Smooth muscle cell (in vitro differentiated cells): Measurements from ENCODE around the gene GSTM3. TPM values are rescaled to one million over a fixed set of nuclear protein-coding genes. Genes with fewer than 3 reads are reported as not detected.
"Not testable (repeated sequence)": the region's sequence is repeated elsewhere in the genome, so short reads cannot be mapped to it uniquely, and the experiment has no call there.

Experiments used
- DNase-seq: peaks from one replicate; lab custom pipeline; 2025; ENCODE audit not compliant: unreplicated experiment; lab: John Stamatoyannopoulos, UW
- H2AFZ ChIP-seq: fragments of 200-600 bp; sonication (generic); 2 replicates; pipeline ENCODE4 v1.6.0; 2016; ENCODE audit warnings: antibody characterized with exemption, low read depth, mild to moderate bottlenecking
- H3F3A ChIP-seq: fragments of 200-600 bp; sonication (generic); 2 replicates; pipeline ENCODE4 v1.6.0; 2017; ENCODE audit warnings: antibody characterized with exemption, low read depth
- H3K27ac ChIP-seq: fragments of 200-600 bp; sonication (generic); 2 replicates; pipeline ENCODE4 v1.5.1; 2016; ENCODE audit warnings: low read depth, mild to moderate bottlenecking
- H3K27me3 ChIP-seq: fragments of 200-600 bp; sonication (generic); 2 replicates; pipeline ENCODE4 v1.6.1; 2016; ENCODE audit warnings: low read depth, mild to moderate bottlenecking
- H3K36me3 ChIP-seq: fragments of 200-600 bp; sonication (generic); 2 replicates; pipeline ENCODE4 v1.5.1; 2016; ENCODE audit warnings: low read depth
- H3K4me1 ChIP-seq: fragments of 200-600 bp; sonication (generic); 2 replicates; pipeline ENCODE4 v1.5.1; 2016; ENCODE audit warnings: low read depth
- H3K4me2 ChIP-seq: fragments of 200-600 bp; sonication (generic); 2 replicates; pipeline ENCODE4 v1.6.0; 2016; ENCODE audit warnings: mild to moderate bottlenecking
- H3K4me3 ChIP-seq: fragments of 200-600 bp; sonication (generic); 2 replicates; pipeline ENCODE4 v1.5.1; 2016; ENCODE audit warnings: mild to moderate bottlenecking
- H3K79me2 ChIP-seq: fragments of 200-600 bp; sonication (generic); 2 replicates; pipeline ENCODE4 v1.6.0; 2016; ENCODE audit warnings: low read depth, mild to moderate bottlenecking
- H3K9ac ChIP-seq: fragments of 200-600 bp; sonication (generic); 2 replicates; pipeline ENCODE4 v1.6.0; 2016; ENCODE audit warnings: low read depth
- H3K9me3 ChIP-seq: fragments of 200-600 bp; sonication (generic); replicated peaks from 2 replicates; pipeline ENCODE4 v1.5.1; 2016; ENCODE audit warnings: low read depth
- H4K20me1 ChIP-seq: fragments of 200-600 bp; sonication (generic); 2 replicates; pipeline ENCODE4 v1.6.0; 2016; ENCODE audit warnings: low read depth
- WGBS: methylation state at CpG from one replicate; pipeline ENCODE4 v1.1.7; 2016; ENCODE audit warnings: low lambda C conversion rate; 5-methylcytosine and 5-hydroxymethylcytosine counted together
- polyA plus RNA-seq: library from polyadenylated mRNA; unstranded; fragments of >200 nt; fragmentation: Nextera tagmentation; extraction: Ambion mirVana; gene quantifications from 2 replicates; pipeline ENCODE4 v1.2.1, GENCODE V29; 2016
- total RNA-seq: library from RNA; depleted of rRNA; stranded (reverse); fragments of >200 nt; gene quantifications from 2 replicates; pipeline ENCODE4 v1.2.3, GENCODE V29; 2014
- TF ChIP-seq, protein P1 (sequence below): fragments of 200-600 bp; sonication (generic); IDR thresholded peaks from 2 replicates; pipeline ENCODE4 v1.5.1; 2017; ENCODE audit warnings: borderline replicate concordance, mild to moderate bottlenecking, antibody characterized with exemption; ENCODE audit not compliant: insufficient read depth, poor library complexity, severe bottlenecking

The GSTM3 gene
- total and polyA plus RNA-seq, 2 experiments from 2014 or later = 153 to 218 TPM

DNA sequence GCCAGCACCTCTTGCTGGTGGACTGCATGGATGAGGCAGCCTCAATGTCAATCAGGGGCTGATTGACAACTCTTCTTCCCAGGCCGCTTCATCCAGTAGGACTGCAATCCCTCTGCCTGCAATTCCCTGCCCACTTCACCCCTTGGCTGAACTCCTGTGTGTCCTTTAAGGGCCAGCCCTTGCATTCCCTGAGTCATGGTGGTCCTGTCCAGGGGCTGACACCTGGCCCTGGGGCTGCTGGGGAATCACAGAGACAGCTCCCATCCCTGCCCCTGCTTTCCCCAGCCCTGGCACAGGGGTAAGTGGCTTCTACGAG, 27.5 kb upstream of the GSTM3 start:
- no peak overlapping the region for H3K27ac ChIP-seq
- 95% methylated on average over 2 of the region's 2 CpGs for WGBS
- H3K79me2 ChIP-seq = no peaks in the 10 kb centered on the region
- no peaks in the 10 kb centered on the region for H3K9me3 ChIP-seq
- H3K36me3 ChIP-seq = no peaks in the 10 kb centered on the region
- TF ChIP-seq, protein P1, sequence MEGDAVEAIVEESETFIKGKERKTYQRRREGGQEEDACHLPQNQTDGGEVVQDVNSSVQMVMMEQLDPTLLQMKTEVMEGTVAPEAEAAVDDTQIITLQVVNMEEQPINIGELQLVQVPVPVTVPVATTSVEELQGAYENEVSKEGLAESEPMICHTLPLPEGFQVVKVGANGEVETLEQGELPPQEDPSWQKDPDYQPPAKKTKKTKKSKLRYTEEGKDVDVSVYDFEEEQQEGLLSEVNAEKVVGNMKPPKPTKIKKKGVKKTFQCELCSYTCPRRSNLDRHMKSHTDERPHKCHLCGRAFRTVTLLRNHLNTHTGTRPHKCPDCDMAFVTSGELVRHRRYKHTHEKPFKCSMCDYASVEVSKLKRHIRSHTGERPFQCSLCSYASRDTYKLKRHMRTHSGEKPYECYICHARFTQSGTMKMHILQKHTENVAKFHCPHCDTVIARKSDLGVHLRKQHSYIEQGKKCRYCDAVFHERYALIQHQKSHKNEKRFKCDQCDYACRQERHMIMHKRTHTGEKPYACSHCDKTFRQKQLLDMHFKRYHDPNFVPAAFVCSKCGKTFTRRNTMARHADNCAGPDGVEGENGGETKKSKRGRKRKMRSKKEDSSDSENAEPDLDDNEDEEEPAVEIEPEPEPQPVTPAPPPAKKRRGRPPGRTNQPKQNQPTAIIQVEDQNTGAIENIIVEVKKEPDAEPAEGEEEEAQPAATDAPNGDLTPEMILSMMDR = no peak
- no peaks in the 10 kb centered on the region for H4K20me1 ChIP-seq
- H3F3A ChIP-seq = no peaks in the 10 kb centered on the region
- no peaks in the 10 kb centered on the region for H3K4me1 ChIP-seq
- DNase-seq = no peak
- H3K4me3 ChIP-seq = no peak overlapping the region
- no peak overlapping the region for H2AFZ ChIP-seq
- no peak overlapping the region for H3K9ac ChIP-seq
- H3K27me3 ChIP-seq = no peaks in the 10 kb centered on the region
- H3K4me2 ChIP-seq = no peak overlapping the region

DNA sequence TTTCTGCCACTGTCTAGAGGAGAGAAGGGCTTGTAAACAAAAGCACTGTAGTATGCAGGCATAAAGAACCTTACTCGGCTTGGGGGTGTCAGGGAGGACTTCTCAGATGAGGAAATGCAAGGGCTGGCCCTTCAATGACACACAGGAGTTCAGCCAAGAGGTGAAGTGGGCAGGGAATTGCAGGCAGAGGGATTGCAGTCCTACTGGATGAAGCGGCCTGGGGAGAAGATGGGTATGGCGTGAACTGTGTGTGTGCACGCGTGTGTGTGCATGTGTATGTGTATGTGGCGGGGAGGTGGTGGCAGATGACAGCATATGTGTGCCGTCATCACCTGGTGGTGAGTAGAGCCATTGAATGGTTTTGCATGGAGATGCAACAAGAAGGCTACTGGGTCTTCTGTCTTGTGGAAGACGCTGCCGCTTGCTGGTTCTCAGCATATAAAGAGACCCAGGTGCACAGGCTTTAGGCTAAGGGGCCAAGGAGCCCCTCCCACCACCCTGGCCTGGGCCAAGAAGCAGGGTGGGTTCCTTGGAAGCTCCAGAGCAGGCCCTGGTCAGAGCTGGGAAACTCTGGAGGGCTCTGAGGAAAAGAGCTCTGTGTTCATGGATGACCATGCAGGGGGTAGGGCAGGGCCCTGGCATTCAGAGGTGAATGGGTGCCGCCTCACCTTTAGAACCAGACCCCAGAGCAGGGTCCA, 26.9 kb upstream of the GSTM3 start:
- no peak for DNase-seq
- Histone ChIP-seq H3K79me2 (no peaks in the 10 kb centered on the region), H3K27ac (no peak overlapping the region), H4K20me1 (no peaks in the 10 kb centered on the region), H3K27me3 (no peaks in the 10 kb centered on the region), H3K9ac (no peak overlapping the region), H3K9me3 (no peaks in the 10 kb centered on the region), H2AFZ (no peak overlapping the region), H3K4me3 (no peak overlapping the region), H3K4me1 (no peaks in the 10 kb centered on the region), H3K4me2 (no peak overlapping the region), H3K36me3 (no peaks in the 10 kb centered on the region), H3F3A (no peaks in the 10 kb centered on the region)
- WGBS = 94% methylated on average over 10 of the region's 10 CpGs
- TF ChIP-seq, protein P1 = no peak

DNA sequence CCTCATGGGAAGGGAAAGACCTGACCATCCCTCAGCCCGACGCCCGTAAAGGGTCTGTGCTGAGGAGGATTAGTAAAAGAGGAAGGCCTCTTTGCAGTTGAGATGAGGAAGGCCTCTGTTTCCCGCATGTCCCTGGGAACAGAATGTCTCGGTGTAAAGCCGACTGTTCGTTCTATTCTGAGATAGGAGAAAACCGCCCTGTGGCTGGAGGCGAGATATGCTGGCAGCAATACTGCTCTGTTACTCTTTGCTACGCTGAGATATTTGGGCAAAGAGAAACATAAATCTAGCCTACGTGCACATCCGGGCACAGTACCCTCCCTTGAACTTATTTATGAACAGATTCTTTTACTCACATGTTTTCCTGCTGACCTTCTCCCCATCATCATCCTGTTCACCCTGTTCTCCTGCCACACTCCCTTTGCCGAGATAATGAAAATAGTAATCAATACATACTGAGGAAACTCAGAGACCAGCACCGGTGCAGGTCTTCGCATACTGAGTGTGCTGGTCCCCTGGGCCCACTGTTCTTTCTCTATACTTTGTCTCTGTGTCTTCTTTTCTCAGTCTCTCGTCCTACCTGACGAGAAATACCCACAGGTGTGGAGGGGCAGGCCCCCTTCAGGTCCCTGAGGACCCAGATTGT, 26.3 kb upstream of the GSTM3 start:
- DNase-seq, H3K36me3 ChIP-seq, H3K27ac ChIP-seq, H3K27me3 ChIP-seq, H3K79me2 ChIP-seq, H3K9me3 ChIP-seq, H3K4me1 ChIP-seq, H3K4me3 ChIP-seq, H3K9ac ChIP-seq, H3K4me2 ChIP-seq, H4K20me1 ChIP-seq, H3F3A ChIP-seq, H2AFZ ChIP-seq: not testable (repeated sequence)
- 69% methylated on average over 17 of the region's 17 CpGs for WGBS

DNA sequence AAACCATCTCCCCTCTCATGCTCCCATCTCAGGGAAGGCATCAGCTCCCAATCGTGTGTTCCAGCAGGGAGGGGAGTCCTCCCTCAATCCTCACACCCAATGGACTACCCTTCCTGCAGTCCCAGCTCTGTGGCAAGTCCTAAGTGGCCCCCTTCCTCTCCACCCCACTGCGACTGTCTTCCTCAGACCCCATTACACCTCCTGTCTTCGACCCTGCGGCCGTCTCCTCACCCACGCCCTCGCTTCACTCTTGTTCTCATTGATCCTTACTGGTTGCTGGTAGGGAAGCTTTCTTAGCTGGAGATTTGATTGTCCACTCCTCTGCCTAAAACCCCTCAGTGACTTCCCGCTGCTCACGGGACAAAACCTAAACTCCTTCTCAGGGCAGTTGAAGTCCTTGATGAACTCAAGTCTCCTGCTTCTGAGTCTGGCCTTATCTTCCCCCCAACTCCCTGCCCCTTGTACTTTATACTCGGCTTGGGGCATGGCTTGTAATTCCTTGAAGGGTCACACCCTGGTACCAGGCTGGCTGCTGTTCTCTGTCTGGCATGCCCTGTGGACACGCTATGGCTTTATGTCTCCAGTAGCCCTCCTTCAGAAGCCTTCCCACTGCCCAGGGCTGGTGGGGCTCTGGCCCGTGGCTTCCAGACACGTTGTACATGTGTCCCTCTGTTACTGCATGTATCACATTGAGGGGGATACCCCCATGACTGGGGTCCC, 25.2 kb upstream of the GSTM3 start:
- Histone ChIP-seq H4K20me1 (no peaks in the 10 kb centered on the region), H3K4me1 (no peaks in the 10 kb centered on the region), H3K9ac (no peak overlapping the region), H3K4me3 (no peak overlapping the region), H3F3A (no peaks in the 10 kb centered on the region), H3K27ac (no peak overlapping the region), H3K27me3 (no peaks in the 10 kb centered on the region), H2AFZ (no peak overlapping the region), H3K9me3 (no peaks in the 10 kb centered on the region), H3K36me3 (no peaks in the 10 kb centered on the region), H3K4me2 (no peak overlapping the region), H3K79me2 (no peaks in the 10 kb centered on the region)
- TF ChIP-seq, protein P1 = no peak
- DNase-seq = no peak
- whole genome bisulfite sequencing = 81% methylated on average over 13 of the region's 13 CpGs
